ENCODE measurements around the gene GNAL. TPM values are rescaled to one million over a fixed set of nuclear protein-coding genes. Genes with fewer than 3 reads are reported as not detected.

The GNAL gene
- total and polyA plus RNA-seq, 2 of the 4 experiments (the other 2 are of a cell fraction): 0.15 to 0.36 TPM

GRCh38 chr18:11660691-11661090 is 28.4 kb upstream of the GNAL start:
- no peak overlapping the region for H2AK9ac ChIP-seq (replicated peaks; ENCODE audit: low read depth, low read length, poor library complexity)
- H3K36me3 ChIP-seq (ENCODE audit: control insufficient read depth, insufficient read depth, low read length): no peaks in the 10 kb centered on the region
- no peaks in the 10 kb centered on the region for H4K20me1 ChIP-seq (ENCODE audit: insufficient read depth, low read length)
- ATAC-seq (ENCODE audit: low read depth) (no peak), DNase-seq (no peak)
- no peak for TF ChIP-seq RCOR1 (IDR thresholded peaks at IDR 0.05; ENCODE audit: insufficient replicate concordance, low read length)
- no peak for TF ChIP-seq MXI1 (IDR thresholded peaks at IDR 0.05; ENCODE audit: borderline replicate concordance, low read depth, low read length)
- TF ChIP-seq FOS (IDR thresholded peaks at IDR 0.05; ENCODE audit: low read depth, low read length): no peak
- no peak for TF ChIP-seq POLR2A (IDR thresholded peaks at IDR 0.05; ENCODE audit: low read depth, low read length)
- no peak for TF ChIP-seq MAZ (IDR thresholded peaks at IDR 0.05; ENCODE audit: borderline replicate concordance, low read depth, low read length)
- TF ChIP-seq RFX5 (IDR thresholded peaks at IDR 0.05; ENCODE audit: low read depth, low read length): no peak
- no peak for TF ChIP-seq CHD1 (IDR thresholded peaks at IDR 0.05; ENCODE audit: low read depth, low read length)
- H2BK20ac ChIP-seq (ENCODE audit: low read depth, low read length): no peak overlapping the region
- CTCF ChIA-PET: no interaction called here
- H3K9me3 ChIP-seq (ENCODE audit: control insufficient read depth, insufficient read depth, low read length): no peaks in the 10 kb centered on the region; the same call in 1 of the 2 replicates
- BruUV-seq (replicated peaks): no TSS peak
- no peak overlapping the region for H3K4me3 ChIP-seq (ENCODE audit: insufficient read depth, low read depth, low read length)
- H3K4ac ChIP-seq (ENCODE audit: low read depth, low read length): no peak overlapping the region
- H2BK5ac ChIP-seq (ENCODE audit: low read depth, low read length, poor library complexity, severe bottlenecking): no peak overlapping the region
- H3K56ac ChIP-seq (ENCODE audit: extremely low read depth, insufficient read depth, low read length): no peak overlapping the region
- H2AK5ac ChIP-seq (ENCODE audit: low read depth, low read length): no peak overlapping the region
- H2BK15ac ChIP-seq (ENCODE audit: low read depth, low read length): no peak overlapping the region
- no peak overlapping the region for H4K8ac ChIP-seq (ENCODE audit: low read depth in 2 of 2, low read length in 2 of 2)
- H2AFZ ChIP-seq (replicated peaks; ENCODE audit: low read length, poor library complexity): no peak overlapping the region
- H3K14ac ChIP-seq (replicated peaks; ENCODE audit: low read depth, low read length): no peak overlapping the region
- no peak overlapping the region for H3K27ac ChIP-seq (ENCODE audit: insufficient read depth, low read length)
- H3K79me1 ChIP-seq (ENCODE audit: low read depth in 1 of 2, low read length in 2 of 2): no peaks in the 10 kb centered on the region
- in situ Hi-C loops (cut with MboI; ENCODE audit: low sequenced_read_pairs): no loop called here
- POLR2A ChIA-PET (ENCODE audit: unreplicated experiment): no interaction called here
- no peaks in the 10 kb centered on the region for H3K9me1 ChIP-seq (ENCODE audit: insufficient read depth, low read length)
- peaks cover 42% of the 10 kb centered on the region for H3K27me3 ChIP-seq (ENCODE audit: control insufficient read depth, insufficient read depth, low read length)
- no peak overlapping the region for H3K9ac ChIP-seq (ENCODE audit: low read depth, low read length)
- dilution Hi-C loops (cut with HindIII; ENCODE audit: low sequenced_read_pairs, unreplicated experiment): no loop called here
- H3K4me1 ChIP-seq (ENCODE audit: control insufficient read depth, insufficient read depth, low read length): no peaks in the 10 kb centered on the region
- no peak overlapping the region for H3K18ac ChIP-seq (ENCODE audit: low read depth, low read length)
- H3K4me2 ChIP-seq (ENCODE audit: low read depth, low read length): no peak overlapping the region
- 80% methylated on average over 3 of the region's 7 CpGs; no CpG with 5 or more reads in 1 of the 2 experiments for WGBS, 2 experiments (ENCODE audit: extremely low coverage in 2 of 2, insufficient read length in 1 of 2)
- no peak overlapping the region for H4K91ac ChIP-seq (ENCODE audit: insufficient read depth, low read depth, low read length)
- H4K5ac ChIP-seq (ENCODE audit: low read depth, low read length): no peak overlapping the region
- H3K23ac ChIP-seq (ENCODE audit: low read depth, low read length): no peak overlapping the region
- H2BK120ac ChIP-seq (ENCODE audit: low read depth, low read length): no peak overlapping the region
- intact Hi-C loops (cut with micrococcal nuclease): no loop called here
